Measurements from ENCODE around the gene MAP3K4.
"Not testable (repeated sequence)": the region's sequence is repeated elsewhere in the genome, so short reads cannot be mapped to it uniquely, and the experiment has no call there.

MAP3K4 gene

GRCh38 chr6:161123319-161123718, 131.8 kb downstream of the MAP3K4 start:
- DNase-seq (ENCODE audit: low read depth) = not testable (repeated sequence)

GRCh38 chr6:161125591-161125990, 134.0 kb downstream of the MAP3K4 start:
- no peak for DNase-seq (ENCODE audit: low read depth)

GRCh38 chr6:161127071-161127740, 135.6 kb downstream of the MAP3K4 start:
- no peak for DNase-seq (ENCODE audit: low read depth)

GRCh38 chr6:161128230-161128629, 136.7 kb downstream of the MAP3K4 start:
- DNase-seq (ENCODE audit: low read depth) = no peak

- no peak for DNase-seq (ENCODE audit: low read depth)
These were observed 137.2 kb downstream of the MAP3K4 start for GRCh38 chr6:161128680-161129196.

GRCh38 chr6:161130541-161130940, 139.0 kb downstream of the MAP3K4 start:
- DNase-seq (ENCODE audit: low read depth) = no peak

GRCh38 chr6:161130967-161131766, 139.6 kb downstream of the MAP3K4 start:
- DNase-seq (ENCODE audit: low read depth) = no peak

- no peak for DNase-seq (ENCODE audit: low read depth)
These were observed 140.8 kb downstream of the MAP3K4 start for GRCh38 chr6:161132384-161132783.

GRCh38 chr6:161133963-161134362, 142.4 kb downstream of the MAP3K4 start:
- DNase-seq (ENCODE audit: low read depth) = no peak

GRCh38 chr6:161134550-161135298, 143.2 kb downstream of the MAP3K4 start:
- no peak for DNase-seq (ENCODE audit: low read depth)

GRCh38 chr6:161135695-161136591, 144.4 kb downstream of the MAP3K4 start:
- DNase-seq (ENCODE audit: low read depth) = no peak

- no peak for DNase-seq (ENCODE audit: low read depth)
These were observed 145.1 kb downstream of the MAP3K4 start for GRCh38 chr6:161136655-161137054.

GRCh38 chr6:161137320-161137719, 145.8 kb downstream of the MAP3K4 start:
- no peak for DNase-seq (ENCODE audit: low read depth)

- DNase-seq (ENCODE audit: low read depth) = no peak
These were observed 146.4 kb downstream of the MAP3K4 start for GRCh38 chr6:161137839-161138542.

GRCh38 chr6:161138543-161139303, 147.2 kb downstream of the MAP3K4 start:
- DNase-seq (ENCODE audit: low read depth) = no peak

- DNase-seq (ENCODE audit: low read depth) = no peak
These were observed 147.8 kb downstream of the MAP3K4 start for GRCh38 chr6:161139304-161139765.

- no peak for DNase-seq (ENCODE audit: low read depth)
These were observed 148.4 kb downstream of the MAP3K4 start for GRCh38 chr6:161139766-161140553.

GRCh38 chr6:161140554-161140875, 148.9 kb downstream of the MAP3K4 start:
- DNase-seq (ENCODE audit: low read depth) = no peak

- no peak for DNase-seq (ENCODE audit: low read depth)
These were observed 149.6 kb downstream of the MAP3K4 start for GRCh38 chr6:161141173-161141572.

Measured in stimulated activated CD8-positive, alpha-beta memory T cell treated with anti-CD3 and anti-CD28 coated beads, Interleukin-12 subunit alpha, Interleukin-12 subunit beta, amount 100 ng/mL, for 4 hours (primary cell).